Measurements from ENCODE around the gene COL1A2. TPM values are rescaled to one million over a fixed set of nuclear protein-coding genes. Genes with fewer than 3 reads are reported as not detected.

Gene COL1A2
- total and polyA plus RNA-seq, 2 of the 8 experiments (the other 6 are each of a cell fraction or from before 2014, with no cell fraction given), result 45.2 to 87.2 TPM

- Histone ChIP-seq H3K36me3 (ENCODE audit: control insufficient read depth in 2 of 4, insufficient read depth in 4 of 4, low read length in 3 of 4) (peaks cover 0 to 56% (median 13%) of the 10 kb centered on the region in 4 experiments; a peak in 5 of 8 replicates), H2BK15ac (ENCODE audit: low read length) (no peak overlapping the region), H3K4me3 (ENCODE audit: extremely low read depth in 1 of 4, insufficient read depth in 2 of 4, low read depth in 3 of 4, low read length in 4 of 4) (no peak overlapping the region), H2BK5ac (ENCODE audit: low read depth, low read length) (no peak overlapping the region), H3K9me3 (ENCODE audit: insufficient read depth in 2 of 2, low read depth in 1 of 2, low read length in 1 of 2) (no peaks in the 10 kb centered on the region), H3K14ac (ENCODE audit: insufficient read length) (no peak overlapping the region), H2BK120ac (replicated peaks; ENCODE audit: low read depth, low read length) (no peak overlapping the region), H4K5ac (ENCODE audit: insufficient read length, low read depth, low read length) (no peak overlapping the region), H3K4me2 (ENCODE audit: insufficient read depth in 1 of 2, low read depth in 2 of 2, low read length in 2 of 2) (no peak overlapping the region), H2AFZ (ENCODE audit: low read length) (no peak overlapping the region), H2AK5ac (ENCODE audit: low read depth, low read length) (no peak overlapping the region), H3K9ac (replicated peaks in 1 of 4; ENCODE audit: extremely low read depth in 1 of 4, low read depth in 3 of 4, low read length in 3 of 4) (no peak overlapping the region), H2BK12ac (ENCODE audit: low read depth, low read length) (no peak overlapping the region), H3K56ac (replicated peaks; ENCODE audit: insufficient read length, low read depth, low read length) (no peak overlapping the region), H3K27ac (ENCODE audit: low read depth, low read length) (no peak overlapping the region), H3K79me1 (ENCODE audit: low read depth, low read length) (no peaks in the 10 kb centered on the region), H2BK20ac (ENCODE audit: low read length) (no peak overlapping the region), H3K79me2 (ENCODE audit: control insufficient read depth in 1 of 2, insufficient read depth in 2 of 2, low read length in 2 of 2) (peaks cover 0 to 14% of the 10 kb centered on the region in 2 experiments; a peak in 2 of 4 replicates), H3K18ac (ENCODE audit: extremely low read depth, low read length) (no peak overlapping the region), H3K23ac (ENCODE audit: insufficient read length) (no peak overlapping the region), H4K20me1 (replicated peaks in 1 of 2; ENCODE audit: control insufficient read depth in 1 of 2, insufficient read depth in 2 of 2, low read length in 2 of 2) (no peaks in the 10 kb centered on the region), H3K27me3 (replicated peaks in 1 of 4; ENCODE audit: control insufficient read depth in 3 of 4, extremely low read depth in 1 of 4, insufficient read depth in 3 of 4, low read length in 3 of 4) (peaks cover 0 to under 1% (median 0%) of the 10 kb centered on the region in 4 experiments; a peak in 3 of 7 replicates), H4K8ac (ENCODE audit: extremely low read depth, insufficient read depth, low read length) (no peak overlapping the region), H3K23me2 (ENCODE audit: low read depth, low read length) (peaks cover 9% of the 10 kb centered on the region), H3K4me1 (replicated peaks in 1 of 4; ENCODE audit: control insufficient read depth in 3 of 4, insufficient read depth in 4 of 4, low read length in 3 of 4) (peaks cover 0 to 5% (median 1%) of the 10 kb centered on the region in 4 experiments; a peak in 5 of 7 replicates), H3K4ac (replicated peaks; ENCODE audit: insufficient read length, low read depth, low read length) (no peak overlapping the region), H4K91ac (replicated peaks; ENCODE audit: insufficient read length, low read length) (no peak overlapping the region)
- ChIA-PET CTCF (ENCODE audit: partially characterized antibody) (interaction anchor here (12.4 kb wide), 1 partner anchor 106 kb away, joined by 372 read pairs; no protein-coding TSS in a partner anchor), POLR2A (ENCODE audit: partially characterized antibody) (no interaction called here)
- no peak for DNase-seq (ENCODE audit: low read depth in 1 of 2, low spot score in 2 of 2)
- no peak for FAIRE-seq
- 85% methylated on average over 6 of the region's 6 CpGs; no CpG with 5 or more reads in 1 of the 2 experiments for WGBS, 2 experiments (ENCODE audit: extremely low coverage in 1 of 2, insufficient coverage in 1 of 2, insufficient read length in 1 of 2, insufficient replicate concordance in 2 of 2, low coverage in 1 of 2, low lambda C conversion rate in 2 of 2, missing lambda C conversion rate in 1 of 2)
- TF ChIP-seq E2F6 (IDR thresholded peaks at IDR 0.05) (no peak), SP4 (IDR thresholded peaks at IDR 0.05; ENCODE audit: low read length) (no peak), JUND (IDR thresholded peaks at IDR 0.05; ENCODE audit: low read length) (no peak), BACH1 (IDR thresholded peaks at IDR 0.05; ENCODE audit: low read length) (no peak), EZH2 (IDR thresholded peaks at IDR 0.05; ENCODE audit: low read depth, low read length, severe bottlenecking) (no peak), TEAD4 (IDR thresholded peaks at IDR 0.05; ENCODE audit: low read depth, low read length) (no peak), SP2 (IDR thresholded peaks at IDR 0.05; ENCODE audit: low read length) (no peak), GABPA (IDR thresholded peaks at IDR 0.05; ENCODE audit: borderline replicate concordance, insufficient read depth, low read length) (no peak)
Measured at GRCh38 chr7:94398841-94399240, 4.1 kb downstream of the COL1A2 start.
